Endodermal cell (in vitro differentiated cells): ENCODE results near the gene PRRX1. TPM values are rescaled to one million over a fixed set of nuclear protein-coding genes. Genes with fewer than 3 reads are reported as not detected.

ENCODE experiments used
- DNase-seq: peaks from one replicate; pipeline ENCODE4 v3.0.0-alpha.2; 2017
- H3K27ac ChIP-seq: 2 replicates; pipeline ENCODE4 v1.5.1; 2013; ENCODE audit warnings: mild to moderate bottlenecking, low read depth, low read length, moderate library complexity
- H3K27me3 ChIP-seq: 2 replicates; pipeline ENCODE4 v1.6.1; 2013; ENCODE audit warnings: mild to moderate bottlenecking, low read length, moderate library complexity; ENCODE audit not compliant: insufficient read depth, control insufficient read depth, poor library complexity, severe bottlenecking
- H3K36me3 ChIP-seq: 2 replicates; pipeline ENCODE4 v1.7.0; 2013; ENCODE audit warnings: mild to moderate bottlenecking, low read length, moderate library complexity; ENCODE audit not compliant: control insufficient read depth, insufficient read depth
- H3K4me1 ChIP-seq: one replicate; pipeline ENCODE4 v1.7.0; 2013; ENCODE audit warnings: low read length; ENCODE audit not compliant: control insufficient read depth, insufficient read depth
- H3K4me3 ChIP-seq: 2 replicates; pipeline ENCODE4 v1.5.1; 2013; ENCODE audit warnings: mild to moderate bottlenecking, low read length, moderate library complexity
- H3K9ac ChIP-seq: 2 replicates; pipeline ENCODE4 v1.6.1; 2013; ENCODE audit warnings: mild to moderate bottlenecking, low read length, moderate library complexity; ENCODE audit not compliant: poor library complexity, severe bottlenecking; ENCODE audit errors: extremely low read depth
- H3K9me3 ChIP-seq: 2 replicates; pipeline ENCODE4 v1.6.1; 2013; ENCODE audit warnings: mild to moderate bottlenecking, low read length, moderate library complexity; ENCODE audit not compliant: control insufficient read depth
- H3K27ac Mint-ChIP-seq: 2 replicates; pipeline ENCODE4 v1.8.0; 2020; ENCODE audit warnings: mixed read lengths
- H3K27me3 Mint-ChIP-seq: 2 replicates; pipeline ENCODE4 v1.8.0; 2021; ENCODE audit warnings: mild to moderate bottlenecking, mixed read lengths; ENCODE audit not compliant: insufficient read depth
- H3K36me3 Mint-ChIP-seq: 2 replicates; pipeline ENCODE4 v1.8.0; 2020; ENCODE audit warnings: low read depth, mixed read lengths
- H3K4me1 Mint-ChIP-seq: 2 replicates; pipeline ENCODE4 v1.8.0; 2020; ENCODE audit warnings: mixed read lengths
- H3K4me3 Mint-ChIP-seq: 2 replicates; pipeline ENCODE4 v1.8.0; 2020; ENCODE audit warnings: mild to moderate bottlenecking, moderate library complexity, mixed read lengths
- H3K9me3 Mint-ChIP-seq: 2 replicates; pipeline ENCODE4 v1.8.0; 2020; ENCODE audit warnings: mild to moderate bottlenecking, mixed read lengths
- CTCF ChIP-seq: fragments of 200-600 bp; sonication (generic); conservative IDR thresholded peaks from 2 replicates; pipeline ENCODE4 v1.5.0; 2021; ENCODE audit warnings: antibody characterized with exemption, mild to moderate bottlenecking
- WGBS, 2 experiments: methylation state at CpG; one replicate each; pipeline versions ENCODE4 v1.1.5 to v1.1.7; 2013; ENCODE audit warnings: missing lambda C conversion rate in 2 of 2, mixed read lengths in 1 of 2; ENCODE audit not compliant: insufficient coverage in 1 of 2, insufficient read length in 1 of 2; 5-methylcytosine and 5-hydroxymethylcytosine counted together
- total RNA-seq, 2 donors: library from RNA; stranded (reverse); fragmentation: NEBNext Ultra II Directional in 1 of 2; extraction: Animal tissue kit (Norgen Biotek cat#: 25700) in 1 of 2; gene quantifications; 2 replicates in 1 of 2; 3 replicates in 1 of 2; pipeline ENCODE4 v1.2.1, GENCODE V29; 2021

The PRRX1 gene
- total RNA-seq, 2 donors from 2014 or later = not detected

- H3K27me3 ChIP-seq = no peaks in the 10 kb centered on the region
- no peaks in the 10 kb centered on the region for H3K9me3 ChIP-seq
- DNase-seq = no peak
- Mint-ChIP-seq H3K9me3 (no peaks in the 10 kb centered on the region), H3K4me1 (no peaks in the 10 kb centered on the region), H3K27ac (no peak overlapping the region), H3K27me3 (no peaks in the 10 kb centered on the region), H3K36me3 (no peaks in the 10 kb centered on the region), H3K4me3 (no peak overlapping the region)
- H3K4me3 ChIP-seq = no peak overlapping the region
- H3K27ac ChIP-seq = no peak overlapping the region
- H3K4me1 ChIP-seq = no peaks in the 10 kb centered on the region
- WGBS, 2 experiments = 83% methylated on average over 1 of the region's 1 CpG; no CpG with 5 or more reads in 1 of the 2 experiments
- H3K9ac ChIP-seq = no peak overlapping the region
- no peak for TF ChIP-seq CTCF
- no peaks in the 10 kb centered on the region for H3K36me3 ChIP-seq
Observed at GRCh38 chr1:170682169-170682568, 18.2 kb downstream of the PRRX1 start.

- H3K27me3 Mint-ChIP-seq = no peaks in the 10 kb centered on the region
- H3K4me1 ChIP-seq = no peaks in the 10 kb centered on the region
- WGBS, 2 experiments = 87 to 100% methylated on average over 1 of the region's 1 CpG
- H3K27ac Mint-ChIP-seq = no peak overlapping the region
- no peak overlapping the region for H3K4me3 ChIP-seq
- no peaks in the 10 kb centered on the region for H3K9me3 Mint-ChIP-seq
- H3K27ac ChIP-seq = no peak overlapping the region
- TF ChIP-seq CTCF = no peak
- DNase-seq = no peak
- H3K36me3 ChIP-seq = no peaks in the 10 kb centered on the region
- no peaks in the 10 kb centered on the region for H3K9me3 ChIP-seq
- H3K4me3 Mint-ChIP-seq = no peak overlapping the region
- H3K36me3 Mint-ChIP-seq = no peaks in the 10 kb centered on the region
- no peaks in the 10 kb centered on the region for H3K27me3 ChIP-seq
- no peak overlapping the region for H3K9ac ChIP-seq
- no peaks in the 10 kb centered on the region for H3K4me1 Mint-ChIP-seq
Observed at GRCh38 chr1:170682809-170683208, 18.9 kb downstream of the PRRX1 start.

- H3K9ac ChIP-seq = no peak overlapping the region
- H3K9me3 ChIP-seq = no peaks in the 10 kb centered on the region
- no peaks in the 10 kb centered on the region for H3K36me3 Mint-ChIP-seq
- no peaks in the 10 kb centered on the region for H3K36me3 ChIP-seq
- H3K9me3 Mint-ChIP-seq = no peaks in the 10 kb centered on the region
- H3K27ac ChIP-seq = no peak overlapping the region
- no peaks in the 10 kb centered on the region for H3K4me1 Mint-ChIP-seq
- WGBS, 2 experiments = 92 to 95% methylated on average over 4 of the region's 4 CpGs
- no peak overlapping the region for H3K4me3 Mint-ChIP-seq
- no peak overlapping the region for H3K4me3 ChIP-seq
- no peak for DNase-seq
- H3K27me3 Mint-ChIP-seq = no peaks in the 10 kb centered on the region
- no peak overlapping the region for H3K27ac Mint-ChIP-seq
- no peaks in the 10 kb centered on the region for H3K4me1 ChIP-seq
- no peaks in the 10 kb centered on the region for H3K27me3 ChIP-seq
- no peak for TF ChIP-seq CTCF
Observed at GRCh38 chr1:170685166-170685565, 21.2 kb downstream of the PRRX1 start.
